HUES64 (cell line): ENCODE data around the gene VWDE.

Source experiments
- H3K27ac ChIP-seq: 2 replicates; pipeline ENCODE4 v1.7.0; 2013; ENCODE audit warnings: low read depth, low read length, inconsistent platforms
- H3K27me3 ChIP-seq: 2 replicates; pipeline ENCODE4 v1.6.1; 2013; ENCODE audit warnings: mild to moderate bottlenecking, low read length; ENCODE audit not compliant: insufficient read depth
- H3K36me3 ChIP-seq: 2 replicates; pipeline ENCODE4 v1.6.1; 2013; ENCODE audit warnings: mild to moderate bottlenecking, low read length; ENCODE audit not compliant: insufficient read depth
- H3K4me1 ChIP-seq: 2 replicates; pipeline ENCODE4 v1.6.1; 2013; ENCODE audit warnings: mild to moderate bottlenecking, low read length, moderate library complexity; ENCODE audit not compliant: insufficient read depth
- H3K4me3 ChIP-seq: 2 replicates; pipeline ENCODE4 v1.5.1; 2013; ENCODE audit warnings: mild to moderate bottlenecking, low read length, moderate library complexity
- H3K9ac ChIP-seq: 2 replicates; pipeline ENCODE4 v1.6.1; 2013; ENCODE audit warnings: mild to moderate bottlenecking, low read depth, low read length
- H3K9me3 ChIP-seq: 2 replicates; pipeline ENCODE4 v1.6.1; 2013; ENCODE audit warnings: low read depth, low read length; ENCODE audit not compliant: insufficient read depth
- WGBS: fragments of 150-250, 120-280 bp; methylation state at CpG from one replicate; pipeline ENCODE4 v1.1.7; 2013; ENCODE audit warnings: missing lambda C conversion rate; 5-methylcytosine and 5-hydroxymethylcytosine counted together

Gene VWDE

GRCh38 chr7:12287901-12288300 lies 115.8 kb downstream of the VWDE start:
- no peak overlapping the region for H3K4me3 ChIP-seq
- no peak overlapping the region for H3K9ac ChIP-seq
- WGBS, result 93% methylated on average over 1 of the region's 1 CpG
- H3K9me3 ChIP-seq, result peaks cover 29% of the 10 kb centered on the region
- no peaks in the 10 kb centered on the region for H3K36me3 ChIP-seq
- H3K27ac ChIP-seq, result no peak overlapping the region
- H3K27me3 ChIP-seq, result no peaks in the 10 kb centered on the region
- H3K4me1 ChIP-seq, result no peaks in the 10 kb centered on the region

DNA sequence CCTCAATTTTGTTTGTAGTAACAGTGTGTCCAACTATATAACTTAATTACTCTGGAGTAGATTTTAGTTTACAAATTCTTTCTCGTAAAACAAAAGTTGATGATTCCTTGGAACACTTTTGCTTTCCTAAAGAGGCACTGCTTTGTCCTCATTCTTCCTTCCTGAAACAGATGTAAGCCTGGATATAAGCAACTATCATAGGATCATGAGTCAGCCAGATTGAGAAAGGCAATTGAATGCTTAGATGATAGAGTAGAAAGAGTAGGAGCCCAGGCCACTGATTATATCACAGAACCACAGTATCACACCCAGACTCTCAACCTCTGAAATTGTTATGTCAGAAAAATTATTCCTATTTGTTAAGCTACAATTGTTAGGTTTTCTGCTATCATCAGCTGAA lies 122.6 kb downstream of the VWDE start:
- Histone ChIP-seq H3K27ac (no peak overlapping the region), H3K4me3 (no peak overlapping the region), H3K27me3 (no peaks in the 10 kb centered on the region), H3K9ac (no peak overlapping the region), H3K4me1 (0 out of 2 replicates have a peak, but pooled peaks cover 4% of the 10 kb centered on the region), H3K36me3 (no peaks in the 10 kb centered on the region), H3K9me3 (peaks cover 4% of the 10 kb centered on the region)
- WGBS, result 94% methylated on average over 1 of the region's 1 CpG
